ENCODE data around the gene SEPHS2.

SEPHS2 gene

GRCh38 chr16:30429678-30430427, 15.8 kb downstream of the SEPHS2 start, which contains the start of gene DCTPP1:
DCTPP1 (minus strand) TSS chr16:30430030; CDS start chr16:30429980, 50 bp downstream.
- peak; percentile 92 for DNase-seq (ENCODE audit: low spot score)

- no peak for DNase-seq (ENCODE audit: low spot score)
Observed at GRCh38 chr16:30429418-30429677, 16.3 kb downstream of the SEPHS2 start.

GRCh38 chr16:30428055-30428454, 17.6 kb downstream of the SEPHS2 start:
- DNase-seq (ENCODE audit: low spot score): no peak

- DNase-seq (ENCODE audit: low spot score): no peak
Observed at GRCh38 chr16:30421010-30421409, 24.7 kb downstream of the SEPHS2 start.

GRCh38 chr16:30418350-30419181, 27.1 kb downstream of the SEPHS2 start:
- no peak for DNase-seq (ENCODE audit: low spot score)

GRCh38 chr16:30417529-30418349, 27.9 kb downstream of the SEPHS2 start:
- peak; percentile 91 for DNase-seq (ENCODE audit: low spot score)

GRCh38 chr16:30416624-30417528, 28.8 kb downstream of the SEPHS2 start:
- DNase-seq (ENCODE audit: low spot score): no peak

- no peak for DNase-seq (ENCODE audit: low spot score)
Observed at GRCh38 chr16:30416047-30416603, 29.5 kb downstream of the SEPHS2 start.

GRCh38 chr16:30414159-30414558, 31.5 kb downstream of the SEPHS2 start:
- no peak for DNase-seq (ENCODE audit: low spot score)

GRCh38 chr16:30413112-30413806, 32.4 kb downstream of the SEPHS2 start:
- DNase-seq (ENCODE audit: low spot score): no peak

- peak; percentile 93 for DNase-seq (ENCODE audit: low spot score)
Observed at GRCh38 chr16:30409125-30410060, 36.3 kb downstream of the SEPHS2 start.

- DNase-seq (ENCODE audit: low spot score): no peak
Observed at GRCh38 chr16:30407804-30408534, 37.7 kb downstream of the SEPHS2 start.

- DNase-seq (ENCODE audit: low spot score): peak; percentile 95
Observed at GRCh38 chr16:30407102-30407803, 38.4 kb downstream of the SEPHS2 start, which contains the start of gene ZNF771. ZNF771 (plus strand) TSS chr16:30407606; CDS start chr16:30408054, 448 bp downstream.

GRCh38 chr16:30406795-30407101, 38.9 kb downstream of the SEPHS2 start:
- no peak for DNase-seq (ENCODE audit: low spot score)

GRCh38 chr16:30401768-30402425, 43.8 kb downstream of the SEPHS2 start:
- DNase-seq (ENCODE audit: low spot score): no peak

GRCh38 chr16:30399435-30400186, 46.1 kb downstream of the SEPHS2 start:
- DNase-seq (ENCODE audit: low spot score): no peak
